Neuronal stem cell (in vitro differentiated cells): ENCODE measurements around the gene HTR7.

Experiments
- DNase-seq: peaks from one replicate; pipeline ENCODE4 v3.0.0-alpha.2; 2013; ENCODE audit warnings: low spot score
- H2AFZ ChIP-seq: one replicate; pipeline ENCODE4 v1.6.1; 2013; ENCODE audit warnings: mild to moderate bottlenecking, low read length, inconsistent platforms
- H2AK5ac ChIP-seq: 2 replicates; pipeline ENCODE4 v1.6.1; 2013; ENCODE audit warnings: low read depth, mild to moderate bottlenecking, inconsistent platforms, low read length, moderate library complexity, mixed read lengths
- H2BK120ac ChIP-seq: 2 replicates; pipeline ENCODE4 v1.6.1; 2013; ENCODE audit warnings: low read depth, mild to moderate bottlenecking, inconsistent platforms, low read length, moderate library complexity, mixed read lengths
- H2BK12ac ChIP-seq: one replicate; pipeline ENCODE4 v1.6.1; 2013; ENCODE audit warnings: low read length, inconsistent platforms
- H2BK15ac ChIP-seq: 2 replicates; pipeline ENCODE4 v1.6.1; 2013; ENCODE audit warnings: mild to moderate bottlenecking, low read length, inconsistent platforms, mixed read lengths
- H2BK5ac ChIP-seq: one replicate; pipeline ENCODE4 v1.6.1; 2013; ENCODE audit warnings: inconsistent platforms, mild to moderate bottlenecking, low read length, moderate library complexity
- H3K14ac ChIP-seq: one replicate; pipeline ENCODE4 v1.6.1; 2013; ENCODE audit warnings: low read length, inconsistent platforms
- H3K18ac ChIP-seq: 2 replicates; pipeline ENCODE4 v1.6.1; 2013; ENCODE audit warnings: low read length, inconsistent platforms
- H3K23ac ChIP-seq: 2 replicates; pipeline ENCODE4 v1.6.1; 2013; ENCODE audit warnings: low read depth, mild to moderate bottlenecking, mixed read lengths, low read length, inconsistent platforms; ENCODE audit not compliant: poor library complexity
- H3K27ac ChIP-seq: replicated peaks from 3 replicates; pipeline ENCODE4 v1.5.1; 2013; ENCODE audit warnings: low read length, inconsistent platforms
- H3K27me3 ChIP-seq, 3 experiments: 2 replicates each; pipeline ENCODE4 v1.6.1; 2013; ENCODE audit warnings: low read length in 3 of 3, mild to moderate bottlenecking in 2 of 3, inconsistent platforms in 1 of 3, low read depth in 1 of 3, mixed read lengths in 1 of 3, moderate library complexity in 1 of 3; ENCODE audit not compliant: control insufficient read depth in 3 of 3, insufficient read depth in 3 of 3
- H3K36me3 ChIP-seq, 2 donors: replicated peaks in 1 of 2; 2 replicates each; pipeline ENCODE4 v1.6.1; 2013; ENCODE audit warnings: low read length in 2 of 2; ENCODE audit not compliant: control insufficient read depth in 2 of 2, insufficient read depth in 2 of 2
- H3K4ac ChIP-seq: 2 replicates; pipeline ENCODE4 v1.6.1; 2013; ENCODE audit warnings: inconsistent platforms, mild to moderate bottlenecking, low read length, moderate library complexity
- H3K4me1 ChIP-seq, 2 donors: 1 replicate in 1 of 2; 2 replicates in 1 of 2; pipeline ENCODE4 v1.6.1; 2013; ENCODE audit warnings: low read length in 2 of 2, low read depth in 1 of 2; ENCODE audit not compliant: control insufficient read depth in 2 of 2, insufficient read depth in 1 of 2
- H3K4me2 ChIP-seq: one replicate; pipeline ENCODE4 v1.6.1; 2013; ENCODE audit warnings: mild to moderate bottlenecking, low read length, inconsistent platforms; ENCODE audit not compliant: insufficient read depth, poor library complexity, severe bottlenecking
- H3K4me3 ChIP-seq, 2 donors: 2 replicates each; pipeline ENCODE4 v1.5.1; 2013; ENCODE audit warnings: low read length in 2 of 2, mild to moderate bottlenecking in 2 of 2, inconsistent platforms in 1 of 2, moderate library complexity in 1 of 2
- H3K79me1 ChIP-seq: one replicate; pipeline ENCODE4 v1.6.1; 2013; ENCODE audit warnings: low read depth, mild to moderate bottlenecking, inconsistent platforms, low read length, moderate library complexity
- H3K9ac ChIP-seq: one replicate; pipeline ENCODE4 v1.6.1; 2013; ENCODE audit warnings: mild to moderate bottlenecking, low read depth, low read length, inconsistent platforms; ENCODE audit not compliant: poor library complexity
- H3K9me3 ChIP-seq, 2 donors: replicated peaks in 1 of 2; 2 replicates each; pipeline versions ENCODE3 to v1.6.1; 2013; ENCODE audit warnings: low read length in 2 of 2, mild to moderate bottlenecking in 2 of 2, inconsistent platforms in 1 of 2, low read depth in 1 of 2, mixed read lengths in 1 of 2, moderate library complexity in 1 of 2; ENCODE audit not compliant: control insufficient read depth in 2 of 2, insufficient read depth in 1 of 2
- H4K8ac ChIP-seq: one replicate; pipeline ENCODE4 v1.6.1; 2013; ENCODE audit warnings: low read depth, mild to moderate bottlenecking, inconsistent platforms, low read length, moderate library complexity
- H4K91ac ChIP-seq: one replicate; pipeline ENCODE4 v1.6.1; 2013; ENCODE audit warnings: low read length, low read depth, mild to moderate bottlenecking, inconsistent platforms; ENCODE audit not compliant: poor library complexity
- WGBS, 2 donors: extraction: QIAGEN DNeasy Blood & Tissue Kit; methylation state at CpG; one replicate each; pipeline ENCODE4 v1.1.7; 2013; ENCODE audit warnings: missing lambda C conversion rate in 2 of 2, mixed read lengths in 1 of 2; ENCODE audit not compliant: insufficient read length in 2 of 2, insufficient replicate concordance in 1 of 2; ENCODE audit errors: extremely low coverage in 2 of 2; 5-methylcytosine and 5-hydroxymethylcytosine counted together

The HTR7 gene

GRCh38 chr10:90751107-90751997 lies 106.5 kb downstream of the HTR7 start:
- Histone ChIP-seq H3K9me3 (no peaks in the 10 kb centered on the region), H4K91ac (no peak overlapping the region), H3K18ac (no peak overlapping the region), H3K23ac (no peak overlapping the region), H3K4me1 (no peaks in the 10 kb centered on the region), H3K27ac (no peak overlapping the region), H2AFZ (no peak overlapping the region), H3K79me1 (no peaks in the 10 kb centered on the region), H4K8ac (no peak overlapping the region), H2AK5ac (no peak overlapping the region), H2BK15ac (no peak overlapping the region), H2BK12ac (no peak overlapping the region), H3K4ac (no peak overlapping the region), H3K14ac (no peak overlapping the region), H3K4me3 (no peak overlapping the region), H2BK120ac (no peak overlapping the region), H3K9ac (no peak overlapping the region), H3K36me3 (no peaks in the 10 kb centered on the region), H3K4me2 (no peak overlapping the region), H3K27me3 (no peaks in the 10 kb centered on the region), H2BK5ac (no peak overlapping the region)
- peak; percentile 47 for DNase-seq
- WGBS, 2 donors = no CpG with 5 or more reads among the region's 4 CpGs

- Histone ChIP-seq H3K27ac (no peak overlapping the region), H2BK5ac (no peak overlapping the region), H2BK120ac (no peak overlapping the region), H3K14ac (no peak overlapping the region), H2BK15ac (no peak overlapping the region), H3K27me3 (no peaks in the 10 kb centered on the region), H3K79me1 (no peaks in the 10 kb centered on the region), H3K4me1 (no peaks in the 10 kb centered on the region), H3K23ac (no peak overlapping the region), H3K9ac (no peak overlapping the region), H2AK5ac (no peak overlapping the region), H3K4me3 (no peak overlapping the region), H3K4ac (no peak overlapping the region), H3K9me3 (no peaks in the 10 kb centered on the region), H2BK12ac (no peak overlapping the region), H3K36me3 (no peaks in the 10 kb centered on the region), H3K18ac (no peak overlapping the region), H4K91ac (no peak overlapping the region), H2AFZ (no peak overlapping the region), H3K4me2 (no peak overlapping the region), H4K8ac (no peak overlapping the region)
- no peak for DNase-seq
- WGBS, 2 donors = no CpG with 5 or more reads among the region's 3 CpGs
Observed at GRCh38 chr10:90746829-90747228, 111.0 kb downstream of the HTR7 start.

- no peak overlapping the region for H3K4ac ChIP-seq
- no peak overlapping the region for H3K14ac ChIP-seq
- no peaks in the 10 kb centered on the region for H3K9me3 ChIP-seq
- H3K27ac ChIP-seq = no peak overlapping the region
- H3K79me1 ChIP-seq = no peaks in the 10 kb centered on the region
- H3K36me3 ChIP-seq = no peaks in the 10 kb centered on the region
- H4K8ac ChIP-seq = no peak overlapping the region
- no peak overlapping the region for H2AK5ac ChIP-seq
- no peak overlapping the region for H2BK5ac ChIP-seq
- no peak overlapping the region for H2BK12ac ChIP-seq
- no peak overlapping the region for H3K9ac ChIP-seq
- no peak overlapping the region for H2BK120ac ChIP-seq
- H3K4me1 ChIP-seq = no peaks in the 10 kb centered on the region
- H2AFZ ChIP-seq = no peak overlapping the region
- no peak overlapping the region for H3K4me3 ChIP-seq
- no peak overlapping the region for H3K18ac ChIP-seq
- no peaks in the 10 kb centered on the region for H3K27me3 ChIP-seq
- DNase-seq = no peak
- no peak overlapping the region for H3K23ac ChIP-seq
- H3K4me2 ChIP-seq = no peak overlapping the region
- no peak overlapping the region for H2BK15ac ChIP-seq
- WGBS, 2 donors = no CpG with 5 or more reads among the region's 2 CpGs
- no peak overlapping the region for H4K91ac ChIP-seq
Observed at GRCh38 chr10:90745565-90745964, 112.3 kb downstream of the HTR7 start.

- no peak overlapping the region for H2AFZ ChIP-seq
- no peak overlapping the region for H2BK120ac ChIP-seq
- H3K4ac ChIP-seq = no peak overlapping the region
- no peak overlapping the region for H3K9ac ChIP-seq
- no peaks in the 10 kb centered on the region for H3K4me1 ChIP-seq
- no CpG with 5 or more reads among the region's 3 CpGs for WGBS, 2 donors
- H3K4me3 ChIP-seq = peak overlapping the region in 1 of 2 donors; percentile 47
- no peak overlapping the region for H3K23ac ChIP-seq
- H3K9me3 ChIP-seq = no peaks in the 10 kb centered on the region
- H3K14ac ChIP-seq = no peak overlapping the region
- H3K36me3 ChIP-seq = no peaks in the 10 kb centered on the region
- no peak overlapping the region for H2AK5ac ChIP-seq
- no peak overlapping the region for H4K91ac ChIP-seq
- no peak overlapping the region for H3K18ac ChIP-seq
- no peak overlapping the region for H3K4me2 ChIP-seq
- H3K79me1 ChIP-seq = no peaks in the 10 kb centered on the region
- H2BK12ac ChIP-seq = no peak overlapping the region
- H2BK15ac ChIP-seq = no peak overlapping the region
- H2BK5ac ChIP-seq = no peak overlapping the region
- H4K8ac ChIP-seq = no peak overlapping the region
- no peak overlapping the region for H3K27ac ChIP-seq
- no peak for DNase-seq
- H3K27me3 ChIP-seq = no peaks in the 10 kb centered on the region
Observed at GRCh38 chr10:90743291-90743690, 114.5 kb downstream of the HTR7 start.
